Non-pigmented ciliary epithelial cell (primary cell): ENCODE measurements around the gene PPP1R9B.
A peak's percentile ranks its signal among the peaks of the same experiment; 100 is the strongest.

ENCODE experiments used
- DNase-seq: peaks from one replicate; pipeline ENCODE4 v3.0.0-alpha.2; 2010; ENCODE audit warnings: low read depth

Gene PPP1R9B

DNA sequence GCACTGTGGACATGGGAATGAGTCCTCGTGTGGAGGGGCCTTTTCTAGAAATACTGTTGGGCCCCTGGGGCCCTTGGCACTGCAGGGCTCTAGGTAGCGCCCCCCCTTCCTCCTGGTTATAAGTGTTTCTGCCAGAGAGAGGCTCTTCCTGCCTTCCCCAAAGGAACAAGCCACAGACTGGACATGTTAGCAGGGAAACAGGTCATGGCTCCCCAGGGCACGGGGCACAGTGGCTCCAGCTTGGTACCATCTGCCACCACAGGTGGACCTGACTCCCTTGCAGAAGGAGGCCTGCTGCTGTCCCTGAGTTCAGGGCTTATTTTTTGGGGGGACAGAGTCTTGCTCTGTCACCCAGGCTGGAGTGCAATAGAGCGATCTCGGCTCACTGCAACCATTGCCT, 46.5 kb downstream of the PPP1R9B start:
- no peak for DNase-seq

DNA sequence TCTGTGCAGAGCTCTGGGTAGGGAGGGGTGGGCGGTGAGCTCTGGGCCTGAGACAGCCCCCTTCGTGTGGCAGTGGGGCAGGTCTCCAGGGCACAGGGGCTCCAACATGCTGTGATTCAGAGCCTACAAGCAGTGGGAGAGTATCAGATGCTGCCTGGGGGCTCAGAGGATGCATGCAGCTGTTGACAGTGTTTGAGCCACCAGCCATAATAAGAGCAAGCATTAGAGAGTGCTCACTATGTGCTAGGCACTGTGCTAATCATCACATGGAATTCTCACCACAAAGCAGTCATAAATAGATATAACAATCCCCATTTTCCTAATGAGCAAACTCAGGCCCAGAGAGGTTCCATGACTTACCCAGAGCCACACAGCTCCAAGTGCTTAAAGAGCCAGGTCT, 47.2 kb downstream of the PPP1R9B start:
- DNase-seq, result no peak

DNA sequence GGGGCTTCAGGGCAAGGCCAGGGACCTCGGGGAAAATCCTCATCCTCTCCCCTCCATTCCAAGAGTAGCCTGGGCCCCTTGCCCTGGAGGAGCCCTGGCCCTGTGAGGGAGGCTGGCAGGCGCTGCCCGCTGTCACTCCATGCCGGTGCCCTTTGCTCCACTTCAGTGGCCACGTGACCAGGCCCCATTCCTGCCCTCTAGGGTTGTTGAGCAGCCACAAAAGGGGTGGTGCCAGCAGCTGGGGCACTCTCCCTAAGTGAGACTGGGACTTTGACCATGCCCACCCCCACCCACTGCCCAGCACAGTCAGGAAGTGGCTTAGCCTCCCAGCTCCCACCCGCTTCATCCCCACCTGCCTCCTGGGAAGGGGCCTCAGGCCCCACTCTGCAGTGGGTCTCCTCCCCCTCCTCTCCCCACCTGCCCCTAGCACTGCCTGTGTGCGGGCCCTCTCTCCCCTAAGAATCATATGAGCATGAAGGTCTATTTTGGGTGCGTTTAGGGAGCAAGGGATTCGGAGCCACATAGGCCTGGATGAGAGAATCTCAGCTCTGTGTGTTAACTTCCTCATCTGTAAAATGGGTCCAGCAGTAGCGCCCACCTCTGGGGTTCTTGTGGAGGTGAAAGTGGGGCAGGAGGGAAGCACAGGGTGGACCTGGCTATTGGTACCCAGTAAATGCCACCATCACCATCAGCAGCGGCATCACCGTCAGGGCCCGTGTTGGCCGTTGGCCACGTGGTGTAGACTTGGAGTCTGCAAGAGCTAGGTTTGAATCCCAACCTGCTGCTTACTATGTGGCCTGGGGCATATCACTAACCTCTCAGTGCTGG, 48.1 kb downstream of the PPP1R9B start:
- no peak for DNase-seq

DNA sequence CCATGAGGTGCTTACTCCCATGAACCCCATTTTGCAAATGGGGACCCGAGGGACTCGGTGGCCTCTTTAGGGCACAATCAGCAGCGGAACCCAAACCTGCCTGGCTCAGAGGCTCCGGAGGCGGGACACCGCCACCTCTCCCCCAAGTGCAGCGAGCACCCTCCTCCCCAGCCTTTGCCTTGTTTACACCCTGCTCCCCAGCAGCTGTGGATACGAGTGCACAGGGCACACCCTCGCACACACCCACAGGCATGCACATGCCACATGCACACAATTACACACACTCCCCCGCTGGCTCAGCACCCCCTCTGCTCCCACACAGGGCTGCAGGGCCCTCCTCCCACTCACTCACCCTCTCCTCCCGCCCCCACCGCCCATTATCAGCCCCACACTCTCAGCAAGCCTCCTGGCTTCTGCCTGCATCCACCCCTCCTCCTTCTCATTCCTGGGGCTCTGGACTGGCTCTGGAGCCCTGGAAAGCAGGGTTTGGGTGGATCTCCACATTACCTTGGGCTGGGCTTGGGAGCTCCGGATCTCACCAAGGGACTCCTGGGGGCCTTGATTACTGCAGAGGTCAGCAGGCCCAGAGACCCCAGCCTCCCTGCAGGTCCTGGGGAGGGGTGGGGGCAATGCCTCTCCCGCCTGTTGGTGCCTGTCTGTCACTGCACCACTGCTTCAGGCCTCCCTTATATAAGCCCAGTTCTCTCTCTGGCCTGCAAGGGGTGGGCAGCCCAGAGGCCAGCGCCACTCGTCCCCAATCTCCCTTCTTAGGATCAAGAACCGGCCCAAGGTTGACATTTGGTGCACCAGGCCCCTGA, 48.9 kb downstream of the PPP1R9B start:
- DNase-seq, result no peak

DNA sequence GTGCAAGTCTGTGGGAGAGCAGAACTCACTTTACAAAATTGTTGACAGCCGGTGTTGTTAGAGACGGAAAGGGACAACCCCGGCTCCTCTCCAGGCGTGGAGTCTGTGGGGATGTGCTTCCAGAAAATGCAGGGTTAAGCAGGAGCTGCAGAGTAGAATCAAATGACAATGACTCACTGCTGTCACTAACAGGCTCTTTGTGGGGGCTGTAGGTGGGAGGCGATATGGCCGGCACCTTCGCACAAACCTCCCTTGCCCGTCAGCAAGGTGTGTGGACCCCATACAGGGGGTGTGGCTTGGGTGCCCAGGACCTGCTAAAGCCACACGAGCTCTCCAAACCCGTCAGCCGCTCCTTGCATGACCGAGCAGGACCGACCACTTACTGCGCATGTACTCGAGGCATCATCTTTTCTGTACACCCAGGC, 49.5 kb downstream of the PPP1R9B start:
- DNase-seq, result no peak

DNA sequence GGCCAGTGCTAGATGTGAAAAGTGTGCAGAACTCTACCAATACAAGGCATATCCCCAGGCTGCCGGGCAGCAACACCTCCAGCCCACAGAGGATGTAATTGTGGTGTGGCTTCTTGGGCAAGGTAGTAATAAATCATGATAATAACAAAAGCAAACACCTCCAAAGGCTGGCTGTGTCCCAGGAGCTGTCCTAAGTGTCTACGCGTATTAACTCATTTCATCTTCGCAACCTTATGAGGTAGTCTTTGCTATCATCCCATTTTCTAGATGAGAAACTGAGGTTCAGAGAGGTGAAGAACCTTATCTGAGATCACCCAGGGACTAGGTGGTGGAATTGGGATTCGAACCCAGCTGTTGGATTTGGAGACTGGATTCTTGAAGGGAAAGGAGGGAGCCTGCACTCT, 50.0 kb downstream of the PPP1R9B start:
- no peak for DNase-seq

DNA sequence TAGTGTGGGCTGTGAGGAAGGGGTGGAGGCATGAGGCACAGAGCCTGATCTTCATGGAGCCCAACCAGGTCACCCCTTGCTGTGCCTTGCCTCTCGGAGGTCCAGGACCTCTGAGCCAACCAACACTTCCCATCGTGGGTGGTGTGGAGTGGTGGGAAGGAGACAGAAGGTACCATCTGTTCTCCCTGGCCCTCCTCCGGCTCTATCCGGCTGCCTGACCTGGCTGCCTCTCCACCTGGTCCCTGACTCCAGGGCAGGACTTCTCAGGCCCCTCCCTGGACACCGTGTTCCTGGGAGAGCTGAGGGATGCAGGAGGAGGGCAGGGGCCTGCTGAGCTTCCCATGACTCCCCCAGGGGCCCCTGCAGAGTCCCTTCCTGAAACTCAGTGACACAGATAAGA, 51.5 kb downstream of the PPP1R9B start:
- DNase-seq, result no peak

DNA sequence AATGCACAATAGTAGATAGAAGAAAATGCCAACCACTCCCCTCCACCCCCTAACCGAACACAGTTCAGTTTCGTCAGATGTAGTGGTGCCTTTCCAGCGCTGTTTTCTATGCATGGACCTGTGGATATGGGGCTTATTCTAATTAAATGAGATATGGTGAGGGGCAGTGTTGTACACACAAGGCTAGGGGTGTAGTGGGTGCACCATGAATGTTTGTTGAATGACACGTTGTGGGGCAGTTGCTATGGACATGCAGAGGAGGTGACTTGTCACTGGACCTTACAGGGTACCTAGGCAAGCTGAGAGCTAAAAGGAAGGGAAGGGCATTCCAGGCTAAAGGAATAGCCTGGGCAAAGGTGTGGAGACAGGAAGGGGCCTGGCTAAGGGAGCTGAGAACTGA, 51.9 kb downstream of the PPP1R9B start:
- DNase-seq, result no peak

DNA sequence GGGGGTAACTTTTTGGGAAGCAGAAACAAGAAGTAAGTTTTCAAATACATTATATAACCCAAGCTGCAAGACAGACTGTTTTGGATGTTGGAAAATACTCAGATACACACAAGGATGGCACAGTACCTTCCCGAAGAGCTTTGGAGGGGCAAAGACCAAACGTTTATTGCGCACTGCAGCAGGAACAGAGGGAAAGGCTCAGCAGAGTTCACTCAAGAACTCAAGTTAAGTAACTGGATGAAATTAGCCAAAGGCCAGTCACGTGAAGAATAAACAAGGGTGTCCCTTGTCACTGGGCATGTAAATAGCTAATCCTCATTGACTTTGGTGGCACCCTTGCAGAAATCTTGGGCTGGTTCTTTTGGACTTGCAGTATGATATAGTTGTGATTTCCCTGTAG, 52.6 kb downstream of the PPP1R9B start:
- DNase-seq, result no peak

DNA sequence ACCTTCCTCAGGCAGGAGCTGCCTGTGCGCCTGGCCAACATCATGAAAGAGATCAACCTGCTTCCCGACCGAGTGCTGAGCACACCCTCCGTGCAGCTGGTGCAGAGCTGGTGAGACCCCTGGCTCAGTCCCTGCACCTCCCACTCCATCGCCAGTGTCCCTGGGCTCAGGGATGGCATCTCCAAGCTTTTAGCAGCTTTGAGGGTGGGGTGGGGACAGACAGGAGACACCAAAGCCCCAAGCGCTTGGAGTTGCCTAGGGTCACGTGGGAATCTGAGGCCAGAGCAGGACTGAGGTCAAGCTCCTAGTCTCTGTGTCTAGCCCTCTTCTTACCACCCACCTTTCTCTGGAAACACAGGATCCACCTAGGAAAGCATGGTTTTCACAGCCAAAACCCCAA, 53.0 kb downstream of the PPP1R9B start:
- DNase-seq, result no peak

DNA sequence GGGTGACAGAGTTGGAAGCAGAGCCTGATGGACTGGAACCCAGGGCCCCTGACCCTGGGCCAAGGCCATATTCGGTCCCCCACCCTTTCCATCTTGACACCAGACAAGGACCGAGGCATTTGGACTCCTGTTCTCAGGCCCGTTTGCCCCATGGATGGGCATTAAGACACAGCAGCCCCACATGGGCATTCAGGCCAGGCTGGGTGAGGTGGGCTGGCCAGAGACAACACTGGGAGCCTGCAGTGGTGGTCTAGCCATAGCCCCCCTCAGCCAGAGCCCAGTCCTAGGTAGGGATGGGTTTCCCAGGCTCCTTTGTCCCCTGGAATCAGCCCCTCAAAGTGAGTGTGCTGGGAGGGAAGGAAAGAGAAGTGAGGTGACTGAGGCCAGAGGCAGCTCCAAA, 53.7 kb downstream of the PPP1R9B start:
- DNase-seq, result no peak

DNA sequence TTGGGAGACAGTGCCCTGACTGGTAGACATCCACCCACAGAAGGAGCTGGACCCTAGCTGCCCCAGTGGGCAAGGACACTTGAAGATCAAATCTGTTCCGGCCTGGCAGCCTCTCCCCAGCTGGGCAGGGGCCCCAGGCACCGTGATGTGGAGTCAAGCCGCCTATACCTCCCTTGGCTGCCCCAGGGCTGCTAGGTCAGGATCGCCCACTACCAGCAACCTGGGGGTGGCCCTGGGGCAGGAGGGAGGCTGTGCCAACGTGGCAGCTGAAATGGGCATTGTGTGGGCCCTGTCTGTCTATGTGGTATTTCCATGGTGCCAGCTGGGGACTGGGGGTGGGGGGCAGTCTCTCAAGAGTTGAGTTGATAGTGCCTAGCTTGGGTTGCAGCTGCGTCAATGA, 54.4 kb downstream of the PPP1R9B start:
- no peak for DNase-seq

DNA sequence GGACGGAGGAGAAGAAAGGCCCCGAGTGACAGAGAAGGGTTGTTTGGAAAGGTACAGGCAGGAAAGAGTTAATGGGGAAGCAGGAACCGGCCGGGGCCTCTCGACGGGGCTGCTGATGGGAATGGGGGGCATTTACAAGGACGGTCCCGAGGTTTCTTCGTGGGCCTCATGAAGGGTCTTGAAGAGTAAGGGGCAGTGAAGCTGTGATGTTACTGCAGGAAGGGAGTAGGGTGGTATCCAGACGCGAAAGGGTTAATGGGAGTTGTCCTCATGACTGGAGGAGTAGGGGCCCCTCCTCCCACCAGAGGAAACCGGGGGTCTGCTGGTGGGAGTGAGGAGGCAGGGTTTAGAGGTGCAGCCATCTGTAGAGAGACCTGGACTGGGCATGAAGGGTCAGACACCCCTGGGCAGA, 54.8 kb downstream of the PPP1R9B start:
- DNase-seq, result no peak

DNA sequence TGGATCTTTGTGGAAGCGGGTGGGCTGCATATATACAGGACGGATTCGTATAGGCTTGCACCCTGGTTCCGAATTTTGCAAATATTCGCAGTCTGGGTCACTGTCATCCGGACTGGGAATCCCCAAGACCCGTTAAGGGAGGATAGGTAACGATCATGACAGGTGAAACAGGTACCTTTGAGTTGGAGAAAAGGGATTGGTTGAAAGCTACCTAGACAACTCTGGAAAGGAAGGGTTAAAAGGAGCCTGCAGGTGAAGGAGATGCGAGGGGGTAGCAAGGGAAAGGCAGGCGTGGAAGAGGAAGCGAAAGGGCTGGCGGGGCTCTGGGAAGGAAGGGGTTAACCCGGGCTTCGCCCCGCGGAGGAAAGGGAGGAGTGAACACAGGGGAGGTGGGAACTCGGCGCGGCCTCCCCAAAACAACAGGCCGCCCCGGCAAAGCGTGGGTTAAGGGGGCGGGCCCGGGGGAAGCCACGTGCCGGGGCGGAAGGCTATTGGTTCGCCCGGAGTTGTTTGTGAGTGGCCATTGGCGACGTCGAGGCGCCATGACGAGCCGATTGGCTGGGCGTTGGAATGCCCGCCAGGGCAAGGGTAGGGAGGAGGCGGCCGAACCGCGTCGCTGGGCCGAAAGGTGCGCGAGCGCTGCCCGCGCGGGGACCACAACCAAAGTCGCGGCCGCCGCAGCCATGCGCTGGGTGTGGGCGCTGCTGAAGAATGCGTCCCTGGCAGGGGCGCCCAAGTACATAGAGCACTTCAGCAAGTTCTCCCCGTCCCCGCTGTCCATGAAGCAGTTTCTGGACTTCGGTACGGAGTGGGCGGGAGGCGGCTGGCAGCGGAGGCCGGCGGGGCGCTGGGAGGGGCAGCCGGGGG, 55.5 kb downstream of the PPP1R9B start, which contains the start of gene PDK2:
Gene PDK2, plus strand, starts transcription at position 599 of the 867 bp plus-strand sequence. Its CDS starts 85 bp downstream, at position 684.
- peak; percentile 75 for DNase-seq

DNA sequence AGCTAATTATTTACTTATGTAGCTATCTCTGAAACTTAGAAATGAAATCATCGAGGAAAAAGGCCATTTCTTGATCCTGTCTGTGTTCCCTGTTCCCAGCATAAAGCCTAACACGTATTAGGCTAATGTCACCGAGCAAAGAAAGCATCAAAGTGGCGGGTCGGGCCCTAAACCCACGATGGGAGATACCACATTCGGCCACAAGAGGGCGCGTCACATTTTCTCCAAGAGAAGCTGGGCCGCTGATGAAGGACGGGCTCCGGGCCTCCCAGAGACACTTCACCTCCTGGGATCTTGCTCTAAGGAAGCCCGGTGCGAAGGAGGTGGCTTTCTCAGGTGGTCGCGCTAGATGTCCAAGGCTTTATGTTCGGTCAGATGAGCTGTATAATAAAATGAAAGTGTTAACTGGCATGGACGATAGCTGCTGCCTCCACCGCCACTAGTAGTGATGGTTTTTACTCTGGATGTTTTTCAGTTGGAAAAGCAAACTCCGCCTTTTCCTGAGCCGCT, 56.2 kb downstream of the PPP1R9B start:
- no peak for DNase-seq

DNA sequence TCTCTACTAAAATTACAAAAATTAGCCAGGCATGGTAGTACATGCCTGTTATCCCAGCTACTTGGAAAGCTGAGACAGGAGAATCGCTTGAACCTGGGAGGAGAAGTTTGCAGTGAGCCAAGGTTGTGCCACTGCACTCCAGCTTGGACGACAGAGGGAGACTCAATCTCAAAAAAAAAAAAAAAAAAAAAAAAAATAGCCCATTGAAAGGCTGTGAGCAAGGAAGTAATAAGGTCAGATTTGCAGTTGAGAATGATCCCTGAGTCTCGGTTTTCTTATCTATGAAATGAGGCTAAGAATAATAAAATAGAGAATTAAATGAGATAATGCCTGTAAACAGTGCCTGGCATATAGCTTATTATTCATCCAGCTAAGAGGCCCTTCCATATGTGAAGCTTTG, 56.7 kb downstream of the PPP1R9B start:
- DNase-seq, result no peak

DNA sequence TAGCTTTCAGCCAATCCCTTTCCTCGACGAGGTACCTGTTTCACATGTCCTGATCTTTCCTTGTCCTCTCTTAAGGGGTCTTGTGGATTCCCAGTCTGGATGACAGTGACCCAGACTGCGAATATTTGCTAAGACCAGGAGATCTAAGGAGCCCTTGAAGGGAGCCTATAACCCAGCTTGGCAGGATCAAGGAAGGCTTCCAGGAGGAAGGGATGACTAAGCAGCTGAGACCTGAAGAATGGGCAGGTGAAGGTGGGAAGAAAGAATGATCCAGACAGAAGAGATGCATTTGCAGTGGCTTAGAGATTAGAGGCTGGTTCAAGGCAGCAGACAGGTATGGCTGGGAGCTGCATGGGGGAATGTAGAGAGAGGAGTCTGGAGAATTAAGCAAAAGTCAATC, 57.2 kb downstream of the PPP1R9B start:
- DNase-seq, result no peak

DNA sequence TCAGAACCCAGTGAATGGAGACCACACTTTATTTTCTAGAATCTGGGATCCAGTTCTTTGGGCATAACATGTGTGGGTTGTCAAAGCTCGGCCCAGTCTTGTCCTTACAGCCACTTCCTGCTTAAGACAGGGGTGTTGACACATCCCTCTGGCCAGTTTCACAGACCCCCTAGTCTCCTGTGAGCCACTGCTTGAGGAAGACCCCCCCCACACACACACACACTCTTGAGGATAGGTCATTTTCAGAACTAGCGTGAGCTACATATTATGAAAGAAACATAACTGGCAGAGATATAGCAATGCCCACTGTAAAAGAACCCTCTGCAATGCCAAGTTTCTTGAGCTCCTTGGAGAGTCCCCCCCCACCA, 58.6 kb downstream of the PPP1R9B start:
- DNase-seq, result no peak

DNA sequence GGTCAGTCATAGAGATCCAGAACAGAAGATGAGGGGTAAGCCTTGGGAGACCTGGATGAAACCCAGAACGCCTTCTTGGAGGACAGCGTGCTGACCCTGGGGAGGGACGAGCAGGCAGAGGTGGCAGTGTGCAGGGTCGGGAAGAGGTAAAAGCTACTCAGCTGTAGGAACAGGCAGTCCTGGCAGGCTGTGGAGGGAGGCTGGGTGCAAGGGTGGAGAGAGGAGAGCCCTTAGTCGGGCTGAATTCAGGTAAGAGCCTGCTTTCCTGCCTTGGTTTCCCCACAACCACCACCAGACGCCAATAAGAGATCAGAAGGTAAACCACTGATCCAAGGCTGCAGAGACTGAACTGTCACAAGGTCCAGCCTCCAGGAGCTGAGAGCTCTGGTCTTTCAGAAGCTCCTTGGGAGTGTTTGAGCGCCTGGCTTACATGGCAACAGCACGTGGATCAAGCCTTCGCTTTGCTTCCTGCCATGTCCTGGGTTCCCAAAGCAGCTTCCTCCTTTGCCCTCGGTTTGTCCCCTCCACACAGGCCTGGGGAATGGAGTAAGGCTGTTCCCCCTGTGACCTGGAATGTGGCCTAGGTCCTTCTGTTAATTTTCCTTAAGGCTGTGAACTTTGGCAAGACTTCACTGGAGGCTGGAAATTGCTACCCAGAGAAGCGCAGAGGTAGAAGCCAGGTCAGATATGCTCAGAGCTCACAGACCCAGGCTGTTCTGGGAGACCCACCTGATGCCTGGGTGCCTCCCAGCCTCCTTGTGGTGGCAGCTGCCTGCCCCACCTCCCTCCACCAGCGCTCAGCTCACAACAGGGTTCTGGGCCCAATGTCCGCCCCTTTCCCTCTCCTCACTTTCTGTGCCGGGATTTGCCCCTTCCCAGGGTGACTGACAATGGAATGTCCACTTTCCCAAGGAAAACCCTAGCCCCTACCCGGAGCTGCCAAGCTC, 59.2 kb downstream of the PPP1R9B start:
- no peak for DNase-seq

DNA sequence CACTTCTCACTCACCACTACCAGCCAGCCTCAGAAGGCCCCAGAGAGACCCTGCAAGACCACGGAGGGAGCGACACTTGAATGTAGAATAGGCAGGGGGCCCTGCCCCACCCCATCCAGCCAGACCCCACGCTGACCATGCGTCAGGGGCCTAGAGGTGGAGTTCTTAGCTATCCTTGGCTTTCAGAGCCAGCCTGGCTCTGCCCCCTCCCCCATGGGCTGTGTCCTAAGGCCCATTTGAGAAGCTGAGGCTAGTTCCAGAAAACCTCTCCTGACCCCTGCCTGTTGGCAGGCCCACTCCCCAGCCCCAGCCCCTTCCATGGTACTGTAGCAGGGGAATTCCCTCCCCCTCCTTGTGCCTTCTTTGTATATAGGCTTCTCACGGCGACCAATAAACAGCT, 60.4 kb downstream of the PPP1R9B start:
- no peak for DNase-seq
